Effector CD4-positive, alpha-beta T cell (primary cell): ENCODE results near the gene CPEB3.
"Not testable (repeated sequence)": the region's sequence is repeated elsewhere in the genome, so short reads cannot be mapped to it uniquely, and the experiment has no call there.

ENCODE experiments used
- DNase-seq: peaks from one replicate; pipeline ENCODE4 v3.0.0-alpha.2; 2020

The CPEB3 gene

GRCh38 chr10:92131275-92131820 is 159.5 kb downstream of the CPEB3 start:
- no peak for DNase-seq

DNA sequence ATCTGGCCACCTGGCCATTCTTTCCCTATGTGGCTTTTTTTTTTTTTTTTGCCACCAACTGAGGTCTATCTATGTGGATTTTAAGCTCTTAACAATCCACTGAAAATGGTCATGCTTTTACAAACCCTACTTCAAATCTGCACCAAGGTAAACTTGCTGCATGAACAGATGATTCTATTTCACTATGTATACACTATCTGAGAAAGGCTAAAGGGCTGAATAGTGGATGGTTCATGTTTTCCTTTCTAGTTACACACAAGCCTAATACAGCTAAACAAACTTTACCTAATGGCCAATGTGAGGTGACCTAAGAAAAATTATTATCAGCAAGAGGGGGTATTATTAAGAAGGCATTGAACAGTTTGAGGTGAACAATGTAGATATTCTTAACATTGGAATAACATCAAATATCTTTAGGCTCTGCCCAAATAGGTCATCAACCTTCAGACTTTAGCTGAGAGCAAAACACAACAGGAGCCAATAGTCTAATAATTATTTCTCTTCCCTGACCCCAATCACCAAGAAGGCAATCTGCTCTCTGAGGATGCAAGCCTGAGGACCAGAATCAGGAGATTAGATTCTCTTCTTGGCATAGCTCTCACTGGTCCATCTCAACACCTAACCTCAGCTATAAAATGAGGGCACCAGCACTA is 160.1 kb downstream of the CPEB3 start:
- no peak for DNase-seq

GRCh38 chr10:92126100-92126650 is 164.7 kb downstream of the CPEB3 start:
- DNase-seq: no peak

DNA sequence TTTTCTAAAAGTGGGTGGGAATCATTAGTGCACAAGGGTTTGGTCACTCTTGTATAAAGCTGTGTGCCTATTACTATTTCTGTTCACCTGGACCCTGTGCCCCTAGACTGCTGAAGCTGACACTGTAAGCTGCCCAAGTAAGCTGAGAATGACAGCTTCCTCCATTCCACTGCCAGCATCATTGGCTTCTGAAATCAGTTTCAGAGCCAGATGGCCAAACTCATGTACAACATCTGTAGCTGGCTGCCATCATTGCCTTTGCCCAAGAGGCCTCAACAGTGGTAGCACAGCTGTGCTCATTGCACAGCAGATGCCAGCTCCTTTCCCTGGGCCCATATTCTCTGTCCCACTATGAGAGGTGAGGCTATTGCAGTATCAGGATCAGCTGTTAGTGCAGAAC is 165.7 kb downstream of the CPEB3 start:
- DNase-seq: no peak

- DNase-seq: no peak
Observed at GRCh38 chr10:92124616-92125143, 166.2 kb downstream of the CPEB3 start.

DNA sequence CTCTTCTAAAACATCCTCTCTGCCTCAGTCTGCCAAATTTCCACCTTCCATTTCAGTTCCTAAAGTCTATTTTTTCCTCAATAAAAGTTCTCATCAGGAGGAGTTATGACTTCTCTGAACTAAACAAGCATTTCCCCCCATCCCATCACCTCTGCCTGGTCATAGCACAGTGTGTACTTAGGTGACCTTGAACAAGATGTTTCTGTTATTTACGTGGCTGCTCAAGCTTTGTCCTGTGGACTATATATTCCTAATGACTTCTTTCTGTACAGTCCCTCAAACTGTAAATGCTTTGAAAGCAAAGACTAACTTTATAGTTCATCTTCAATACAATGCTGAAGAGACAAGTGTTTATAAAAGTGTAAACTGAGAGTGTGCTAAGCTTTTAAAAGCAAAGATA is 166.9 kb downstream of the CPEB3 start:
- no peak for DNase-seq

- no peak for DNase-seq
Observed at GRCh38 chr10:92122941-92123450, 167.9 kb downstream of the CPEB3 start.

- no peak for DNase-seq
Observed at GRCh38 chr10:92121686-92122492, 169.0 kb downstream of the CPEB3 start.

- no peak for DNase-seq
Observed at GRCh38 chr10:92119340-92119739, 171.5 kb downstream of the CPEB3 start.

DNA sequence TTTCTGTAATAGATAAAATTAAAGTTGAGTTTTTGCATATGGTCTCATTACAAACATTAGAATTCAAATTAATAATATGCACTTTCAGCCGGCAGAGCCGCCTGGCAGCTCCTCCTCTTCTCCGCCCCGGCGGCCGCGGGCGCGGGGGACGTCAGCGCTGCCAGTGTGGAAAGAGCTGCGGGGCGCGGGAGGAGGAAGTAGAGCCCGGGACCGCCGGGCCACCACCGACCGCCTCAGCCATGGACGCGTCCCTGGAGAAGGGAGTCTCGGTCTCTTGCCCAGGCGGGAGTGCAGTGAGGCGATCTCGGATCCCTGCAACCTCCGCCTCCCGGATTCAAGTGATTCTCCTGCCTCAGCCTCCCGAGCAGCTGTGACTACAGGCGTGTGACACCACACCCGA is 176.0 kb downstream of the CPEB3 start:
- not testable (repeated sequence) for DNase-seq

GRCh38 chr10:92113911-92114600 is 176.8 kb downstream of the CPEB3 start:
- no peak for DNase-seq

DNA sequence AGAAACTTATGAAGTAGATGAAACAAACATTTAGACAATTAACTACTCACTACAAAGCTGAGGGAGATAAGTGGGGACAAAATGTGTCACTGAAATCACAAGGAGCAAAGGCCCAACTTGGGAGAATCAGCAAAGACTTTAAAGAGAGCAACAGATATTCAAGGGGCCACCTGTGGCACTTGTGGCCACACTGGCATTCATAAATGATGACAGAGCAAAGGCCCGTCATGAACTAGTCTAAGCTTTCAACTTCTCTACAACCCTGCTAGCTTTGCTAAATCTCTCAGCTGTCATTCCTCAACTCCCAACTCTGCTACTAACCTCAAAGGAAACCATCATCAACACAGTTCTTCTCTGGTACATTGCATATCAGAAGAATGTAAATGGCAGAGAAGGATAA is 178.4 kb downstream of the CPEB3 start:
- DNase-seq: no peak

GRCh38 chr10:92111336-92111939 is 179.4 kb downstream of the CPEB3 start:
- no peak for DNase-seq

DNA sequence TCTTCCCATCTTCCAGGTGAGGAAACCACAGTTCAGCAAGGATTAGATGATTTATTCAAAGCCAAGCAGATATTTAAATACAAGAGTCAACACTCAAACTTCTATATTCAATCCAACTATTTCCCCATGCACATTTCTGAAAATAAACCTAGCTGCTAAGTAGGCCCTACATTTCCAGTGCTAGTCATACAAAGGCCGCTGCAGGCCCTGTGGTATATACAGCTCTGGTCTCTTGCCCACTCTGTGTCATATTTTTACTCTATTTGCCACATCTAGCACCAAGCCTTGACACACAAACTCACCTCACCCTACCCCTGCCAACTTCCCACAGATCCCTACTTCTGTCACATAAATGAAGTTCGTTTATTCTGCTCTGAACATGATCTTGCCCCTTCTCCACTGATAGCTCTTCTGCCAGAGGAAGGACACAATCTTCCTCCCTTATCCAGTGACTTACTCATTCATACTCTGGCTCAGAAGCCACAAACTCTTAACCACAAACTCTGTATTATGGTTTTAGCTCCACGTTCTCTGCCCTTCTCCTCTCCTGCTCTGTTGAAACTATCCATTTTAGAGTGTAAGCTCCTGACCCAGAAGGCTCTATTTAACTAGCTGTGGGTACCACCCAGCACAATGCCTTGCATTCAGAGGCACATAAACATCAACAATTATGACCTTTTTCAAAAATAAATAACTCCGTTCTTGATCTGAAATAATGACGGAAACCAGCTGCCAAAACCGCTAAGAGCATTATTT is 180.7 kb downstream of the CPEB3 start:
- DNase-seq: no peak

- DNase-seq: no peak
Observed at GRCh38 chr10:92108747-92109146, 182.1 kb downstream of the CPEB3 start.

DNA sequence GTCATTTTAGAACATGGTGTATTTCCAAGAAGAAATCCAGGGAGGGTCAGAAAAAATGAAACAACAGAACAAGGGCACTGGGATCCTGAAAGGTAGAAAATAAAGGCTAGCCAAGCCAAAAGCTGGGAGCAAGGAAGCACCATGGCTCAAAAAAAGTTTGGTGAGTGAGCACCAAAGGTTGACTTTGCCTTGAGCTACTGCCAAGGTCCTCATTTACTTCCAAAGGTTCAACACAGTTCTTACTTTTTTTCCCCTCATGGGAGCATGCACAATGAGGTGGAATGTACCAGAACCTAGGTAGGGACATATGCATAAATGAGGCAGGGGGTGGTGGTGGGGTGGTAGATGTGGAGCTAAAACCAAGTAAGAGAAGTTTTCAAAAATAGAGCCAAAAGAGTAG is 182.8 kb downstream of the CPEB3 start:
- no peak for DNase-seq

GRCh38 chr10:92103376-92104090 is 187.3 kb downstream of the CPEB3 start:
- DNase-seq: no peak

GRCh38 chr10:92102601-92103213 is 188.2 kb downstream of the CPEB3 start:
- no peak for DNase-seq

GRCh38 chr10:92094960-92095359 is 195.9 kb downstream of the CPEB3 start:
- no peak for DNase-seq

- no peak for DNase-seq
Observed at GRCh38 chr10:92091965-92092364, 198.9 kb downstream of the CPEB3 start.
